Medulla oblongata (tissue), 1 donor: ENCODE measurements around the gene ACADVL.

ENCODE experiments used
- DNase-seq: peaks from one replicate; pipeline ENCODE4 v3.0.0-alpha.2; 2015; ENCODE audit errors: extremely low spot score

The ACADVL gene

DNA sequence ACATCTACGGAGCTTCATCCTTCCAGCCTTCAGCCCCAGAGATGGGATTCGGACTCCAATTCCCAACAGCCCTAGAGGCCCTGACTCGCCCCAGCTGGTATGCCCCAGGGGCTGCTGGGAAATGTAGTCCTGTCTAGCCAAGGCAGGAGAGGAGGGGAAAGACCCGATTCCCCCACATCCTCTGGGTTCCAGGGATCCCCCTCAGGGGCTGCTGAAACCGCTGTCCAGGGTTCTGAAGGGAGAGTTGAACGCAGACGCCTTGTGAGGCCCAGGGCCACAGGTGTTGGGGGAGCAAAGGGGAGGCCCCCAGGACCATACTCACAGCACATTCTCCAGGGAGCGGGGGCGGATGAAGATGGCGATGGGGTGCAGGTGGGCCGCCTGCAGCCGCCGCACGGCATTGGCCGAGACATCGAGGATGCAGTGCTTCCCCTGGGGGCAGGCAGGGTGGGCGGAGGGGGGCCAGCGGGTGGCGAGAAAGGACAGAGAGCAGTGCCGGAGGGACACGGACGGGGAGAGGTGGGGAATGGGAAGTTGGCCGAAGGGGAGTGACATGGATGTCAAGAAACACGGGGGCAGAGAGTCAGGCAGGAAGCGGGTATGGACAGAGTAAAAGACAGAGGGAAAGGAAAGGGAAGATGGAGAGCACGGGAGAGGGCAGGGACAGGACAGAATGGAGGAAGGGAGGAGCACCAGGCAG lies 28.0 kb upstream of the ACADVL start:
- peak; percentile 37 for DNase-seq

DNA sequence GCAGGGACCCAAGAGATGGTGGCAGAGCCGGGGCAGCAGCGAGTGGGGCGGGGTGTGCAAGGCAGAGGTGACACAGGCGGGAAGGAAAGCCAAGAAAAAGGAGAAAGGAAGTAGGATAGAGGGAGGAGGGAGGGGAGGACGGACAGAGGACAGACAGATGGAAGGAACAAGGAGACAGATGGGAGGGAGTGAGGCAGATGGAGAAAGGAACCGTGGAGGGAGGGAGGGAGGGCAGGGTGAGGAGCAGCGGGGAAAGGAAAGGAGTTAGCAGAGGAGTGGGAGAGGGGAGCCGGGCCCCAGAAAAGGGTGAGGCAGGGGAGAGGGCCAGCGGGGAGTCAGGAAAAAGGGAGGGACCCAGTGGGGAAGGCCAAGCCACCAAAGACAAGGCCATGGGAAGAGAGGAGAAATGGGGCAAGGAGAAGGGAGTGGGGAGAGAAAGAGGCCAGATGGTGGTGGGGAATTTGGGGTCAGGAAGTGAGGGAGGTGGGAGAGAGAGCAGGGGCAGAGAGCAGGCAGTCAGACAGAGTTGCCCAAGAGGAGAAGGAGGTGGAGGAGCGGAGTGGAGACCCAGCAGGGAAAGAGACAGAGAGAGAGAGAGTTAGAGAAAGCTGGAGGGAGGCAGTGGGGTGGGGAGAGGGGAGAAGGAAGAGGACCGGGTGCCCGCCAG lies 27.3 kb upstream of the ACADVL start:
- DNase-seq = no peak

DNA sequence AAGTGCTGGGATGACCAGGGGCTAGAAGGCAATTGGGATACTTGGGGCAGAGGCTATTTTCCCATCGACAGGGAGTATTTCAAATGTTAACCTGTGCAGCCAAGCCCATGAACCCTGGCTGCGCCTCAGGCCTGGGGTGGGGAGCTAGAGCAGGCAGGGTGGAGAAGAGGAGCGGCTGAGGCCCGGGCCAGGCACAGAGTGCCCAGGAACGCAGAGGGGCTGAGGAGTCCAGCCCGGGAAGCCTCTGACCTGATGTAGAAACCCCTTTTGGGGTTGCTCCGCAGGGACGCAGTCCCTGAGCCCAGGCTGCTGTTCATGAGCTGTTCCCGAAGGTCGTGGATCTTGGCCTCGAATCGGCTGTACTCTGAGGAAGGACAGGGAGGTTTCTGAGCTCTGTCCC lies 23.8 kb upstream of the ACADVL start:
- no peak for DNase-seq

DNA sequence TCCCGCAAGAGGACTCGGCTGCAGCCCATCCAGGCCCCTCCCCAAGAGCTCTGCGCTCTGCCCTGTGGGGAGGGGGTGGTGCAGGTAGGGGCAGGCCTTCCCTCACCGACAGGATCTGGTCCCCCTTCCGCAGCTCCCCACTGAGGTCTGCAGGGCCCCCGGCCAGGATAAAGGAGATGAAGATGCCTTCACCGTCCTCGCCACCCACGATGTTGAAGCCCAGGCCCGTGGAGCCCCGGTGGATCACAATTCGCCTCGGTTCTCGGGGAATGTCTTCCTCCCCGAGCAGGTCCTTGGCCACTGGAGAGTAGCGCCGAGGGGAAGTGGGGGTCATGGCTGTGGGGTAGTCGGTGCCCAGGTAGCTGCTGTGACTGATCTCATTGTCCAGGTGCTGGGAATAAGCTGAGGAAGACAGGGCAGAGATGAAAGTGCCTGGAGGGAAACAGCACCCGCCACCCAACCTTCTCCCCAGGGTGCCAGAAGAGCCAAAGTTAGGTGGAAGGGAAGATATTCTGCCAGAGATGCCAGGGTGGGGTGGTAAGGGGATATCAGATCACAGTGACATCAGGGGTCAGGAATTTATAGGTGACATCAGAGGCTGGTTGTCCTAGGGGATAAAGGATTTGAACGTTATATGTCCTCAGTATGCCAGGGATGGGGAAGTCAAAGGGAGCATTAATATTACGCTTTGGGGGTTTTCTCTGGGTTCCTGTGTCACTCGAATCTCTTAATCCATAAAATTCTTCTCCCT lies 22.9 kb upstream of the ACADVL start:
- DNase-seq = no peak

DNA sequence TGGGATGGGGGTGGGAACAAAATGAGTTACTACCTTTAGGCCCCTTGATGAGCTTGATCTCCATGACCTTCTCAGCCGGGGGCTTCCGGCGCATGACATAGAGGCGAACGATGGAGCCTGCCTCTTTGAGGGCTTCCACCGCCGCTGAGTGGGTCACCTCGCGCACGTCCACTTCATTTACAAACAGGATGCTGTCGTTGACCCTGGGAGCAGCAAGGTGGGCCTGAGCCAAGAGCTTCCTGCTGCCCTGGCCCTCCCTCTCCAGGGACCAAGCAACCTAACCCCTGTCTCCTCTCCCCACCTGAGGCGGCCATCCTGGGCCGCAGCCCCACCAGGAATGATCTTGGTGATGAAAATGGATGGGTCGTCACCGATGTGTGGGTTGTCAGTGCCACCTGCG lies 16.3 kb upstream of the ACADVL start:
- DNase-seq = no peak

DNA sequence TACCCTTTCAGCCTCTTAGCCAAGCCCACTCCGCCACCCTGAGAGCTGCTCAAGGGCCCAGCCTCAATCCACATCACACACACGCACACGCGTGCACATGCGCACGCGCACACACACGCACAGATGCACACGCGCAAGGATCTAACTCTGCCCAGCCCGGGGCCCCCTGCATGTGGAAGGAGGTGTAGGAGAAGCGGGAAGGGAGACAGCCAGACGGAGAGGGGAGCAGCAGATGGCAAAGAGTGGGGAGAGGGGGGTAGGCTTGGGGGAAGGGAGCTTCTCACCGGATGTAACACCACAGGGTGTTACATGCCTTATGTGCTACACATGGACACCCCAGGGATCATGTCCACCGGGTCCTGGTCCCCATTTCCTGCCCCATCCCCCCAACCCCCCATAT lies 15.4 kb upstream of the ACADVL start:
- no peak for DNase-seq

DNA sequence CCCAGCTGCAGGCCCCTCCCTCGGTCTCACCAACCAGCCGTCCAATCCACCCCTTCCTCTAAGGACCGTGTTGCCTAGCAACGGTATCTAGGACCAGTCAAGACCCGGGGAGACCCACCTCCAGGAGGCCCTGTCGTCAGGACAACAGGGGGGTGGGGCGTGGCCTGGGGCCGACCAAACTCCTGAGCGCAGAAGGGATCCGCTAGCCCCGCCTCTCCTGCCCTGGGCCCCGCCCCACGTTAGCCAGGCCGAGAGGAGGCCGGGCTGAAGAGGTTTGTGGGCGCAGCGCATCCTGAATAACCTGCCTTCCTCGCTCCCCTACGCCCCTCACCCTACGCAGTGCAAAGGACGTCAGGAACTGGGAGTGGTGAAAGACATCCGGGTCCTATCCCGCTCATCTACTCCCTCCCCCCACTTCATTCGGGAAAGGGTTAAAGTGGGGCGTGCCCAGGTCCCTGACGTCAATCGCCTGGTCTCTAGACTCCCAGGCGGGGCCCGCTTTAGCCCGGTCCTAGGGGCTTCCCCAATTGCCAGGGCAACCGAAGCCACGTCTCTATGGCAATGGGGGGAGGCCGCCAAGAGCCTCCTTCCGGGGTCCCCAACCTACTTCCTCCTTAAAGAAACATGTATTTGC lies 14.8 kb upstream of the ACADVL start:
- DNase-seq = peak; percentile 88

DNA sequence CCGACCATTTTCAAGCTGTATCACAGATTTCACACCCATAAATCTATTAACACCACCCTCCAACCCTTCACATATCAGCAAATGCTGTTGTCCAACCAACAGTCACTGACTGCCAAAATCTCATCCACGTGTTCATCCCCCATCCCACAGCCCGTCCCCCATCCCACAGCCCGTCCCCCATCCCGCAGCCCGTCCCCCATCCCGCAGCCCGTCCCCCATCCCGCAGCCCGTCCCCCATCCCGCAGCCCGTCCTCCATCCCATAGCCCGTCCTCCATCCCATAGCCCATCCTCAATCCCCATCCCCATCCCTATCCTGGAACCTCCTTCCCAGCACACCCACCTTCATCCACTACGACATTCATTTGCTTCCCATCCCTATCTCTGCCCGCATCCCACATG lies 14.2 kb upstream of the ACADVL start:
- DNase-seq = no peak

DNA sequence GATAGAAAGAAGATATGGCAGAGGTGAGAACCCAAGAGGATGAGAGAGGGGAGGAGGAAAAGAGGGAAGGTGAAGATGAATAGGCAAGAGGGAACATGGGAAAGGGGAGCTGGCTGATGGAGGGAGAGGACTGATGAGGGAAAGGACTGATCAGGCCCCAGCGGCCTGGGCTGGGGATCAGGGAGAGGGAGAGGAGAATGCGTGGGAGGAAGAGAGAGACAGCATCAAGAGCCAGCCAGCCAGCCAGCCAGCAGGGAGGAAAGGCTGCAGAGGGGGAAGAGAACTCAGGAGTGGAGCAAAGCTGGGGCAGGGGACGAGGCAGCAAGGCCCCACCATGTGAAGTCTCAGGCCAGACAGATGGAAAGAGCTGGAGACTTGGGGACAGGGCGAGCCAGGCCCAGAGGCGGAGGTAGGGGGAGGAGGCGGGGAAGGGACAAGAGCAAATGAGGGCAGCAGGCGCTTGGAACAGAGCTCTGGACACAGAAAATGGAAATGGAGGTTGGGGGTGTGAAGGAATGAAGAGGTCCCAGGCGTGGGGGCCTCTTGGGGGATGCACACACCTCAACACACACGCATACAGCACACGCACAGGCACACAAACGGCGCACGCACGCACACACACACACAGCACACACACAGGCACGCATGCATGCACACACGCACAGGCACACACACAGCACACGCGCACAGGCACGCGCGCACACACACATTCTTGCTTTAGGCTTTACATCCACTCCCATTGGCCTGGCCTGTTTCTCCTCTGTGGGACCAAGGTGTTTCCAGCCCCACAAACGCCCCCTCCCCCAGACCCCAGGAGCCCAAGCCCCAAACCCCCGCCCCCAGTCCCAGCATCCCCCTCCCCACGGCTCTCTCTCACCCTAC lies 12.4 kb upstream of the ACADVL start:
- DNase-seq = no peak

DNA sequence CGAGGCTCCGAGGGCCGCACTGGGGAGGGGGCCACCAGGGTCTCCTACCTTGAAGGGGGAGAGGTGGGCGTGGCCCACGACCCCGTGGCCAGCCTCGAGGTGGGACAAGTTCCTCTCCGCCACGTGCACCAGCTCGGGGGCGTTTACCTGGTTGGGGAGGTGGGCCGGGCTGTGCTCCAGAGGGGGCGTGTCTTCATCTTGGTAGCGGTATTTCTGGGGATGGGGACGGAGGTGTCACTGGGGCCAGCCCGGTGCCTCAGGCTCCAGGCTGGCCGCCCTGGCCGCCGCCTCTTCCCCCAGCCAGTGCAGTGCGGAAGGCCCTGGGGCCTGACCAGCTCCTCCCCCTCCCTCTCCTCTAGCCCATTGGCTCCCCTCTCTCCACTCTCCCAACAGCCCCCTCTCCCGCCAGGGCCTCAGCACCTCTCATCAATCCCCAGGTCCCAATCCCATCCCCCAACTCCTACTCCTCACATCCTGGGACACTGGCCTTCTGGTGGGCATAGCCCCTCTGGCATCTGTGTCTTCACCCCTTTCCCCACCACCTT lies 11.6 kb upstream of the ACADVL start:
- DNase-seq = no peak

DNA sequence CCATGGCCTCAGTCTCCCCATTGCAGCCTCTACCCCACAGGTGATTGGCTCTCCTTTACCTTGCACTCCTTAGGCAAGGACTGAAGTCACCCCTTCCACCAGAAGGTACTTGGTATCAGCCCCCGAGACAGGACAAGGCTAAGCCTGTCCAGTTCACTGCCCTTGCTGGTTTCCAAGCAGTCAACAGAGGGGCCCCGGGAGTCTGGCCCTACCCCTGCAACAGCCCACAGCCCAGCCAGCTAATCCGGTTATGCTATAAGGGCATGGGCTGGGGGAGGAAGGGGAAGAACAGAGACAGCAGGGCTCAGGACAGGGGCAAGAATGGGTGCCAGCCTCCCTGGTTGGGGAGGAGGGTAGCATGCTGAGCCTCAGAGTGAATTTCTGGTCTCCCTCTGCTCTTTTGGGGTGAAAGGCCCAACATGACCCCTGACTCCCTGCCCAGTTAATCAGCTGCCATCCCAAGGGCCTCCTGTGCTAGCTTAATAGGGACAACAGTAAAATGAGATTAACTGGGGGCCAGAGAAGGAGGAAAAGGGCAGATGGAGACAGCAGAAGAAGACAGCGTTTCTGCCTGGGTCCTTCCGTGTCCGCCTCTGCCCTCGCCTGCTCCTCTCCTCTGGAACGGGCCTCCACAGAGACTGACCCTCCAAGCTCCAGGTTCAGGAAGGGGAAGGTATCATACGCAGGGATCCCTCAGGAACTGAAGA lies 10.8 kb upstream of the ACADVL start:
- DNase-seq = no peak

DNA sequence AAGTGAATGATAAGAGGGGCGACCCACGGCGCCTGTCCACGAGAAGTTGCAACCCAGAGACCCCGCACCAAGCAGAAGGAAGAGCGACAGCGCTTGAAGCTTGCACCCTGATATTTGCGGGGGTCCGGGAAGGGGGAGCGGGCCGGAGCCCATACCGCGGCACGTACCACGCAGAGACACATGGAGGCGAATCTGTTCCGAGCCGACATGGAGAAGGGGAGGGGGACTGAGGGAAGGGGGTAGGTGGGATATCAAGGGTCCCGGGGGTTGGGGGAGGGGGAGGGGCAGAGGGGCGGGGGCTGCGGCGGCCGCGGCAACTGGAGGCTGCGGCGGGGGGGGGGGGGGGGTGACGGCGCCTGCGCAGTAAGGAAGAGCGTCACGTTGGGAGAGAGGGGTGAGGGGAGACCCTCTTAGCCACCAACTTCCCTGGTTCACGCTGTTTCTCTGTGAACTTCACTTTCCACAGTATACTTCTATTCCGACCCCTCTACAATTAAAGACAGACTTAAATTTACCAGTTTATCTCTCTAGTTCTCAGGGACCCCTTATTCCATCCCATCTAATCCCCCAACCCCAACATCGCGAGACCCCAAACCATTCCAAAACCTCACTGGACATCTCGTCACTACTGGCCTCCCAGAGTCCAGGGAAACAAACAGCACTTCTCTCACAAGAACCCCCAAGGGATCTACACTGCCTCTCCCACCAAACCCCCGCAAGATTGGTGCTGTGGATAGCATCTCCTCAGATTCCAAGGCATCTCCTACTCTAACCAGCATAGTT lies 8.1 kb upstream of the ACADVL start:
- no peak for DNase-seq

DNA sequence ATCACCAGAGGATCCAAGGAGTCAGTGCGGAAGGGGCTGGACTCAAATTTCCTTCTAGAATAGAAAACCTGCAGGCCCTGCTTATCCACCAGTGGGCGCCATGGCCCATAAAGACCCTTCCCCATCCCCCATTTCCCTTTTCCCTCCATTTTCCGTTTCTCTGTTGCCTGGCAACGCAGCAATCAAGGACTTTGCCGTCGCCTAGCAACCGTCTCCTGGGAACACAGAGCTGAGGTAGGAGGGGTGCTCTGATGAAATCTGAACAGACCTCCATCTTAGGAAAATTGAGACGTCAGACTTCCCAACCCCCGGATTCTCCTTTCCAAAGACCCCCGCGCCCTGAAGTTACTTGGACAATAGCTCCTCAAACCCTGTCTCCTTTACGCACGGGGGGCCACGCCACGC lies 5.8 kb upstream of the ACADVL start:
- peak; percentile 63 for DNase-seq

DNA sequence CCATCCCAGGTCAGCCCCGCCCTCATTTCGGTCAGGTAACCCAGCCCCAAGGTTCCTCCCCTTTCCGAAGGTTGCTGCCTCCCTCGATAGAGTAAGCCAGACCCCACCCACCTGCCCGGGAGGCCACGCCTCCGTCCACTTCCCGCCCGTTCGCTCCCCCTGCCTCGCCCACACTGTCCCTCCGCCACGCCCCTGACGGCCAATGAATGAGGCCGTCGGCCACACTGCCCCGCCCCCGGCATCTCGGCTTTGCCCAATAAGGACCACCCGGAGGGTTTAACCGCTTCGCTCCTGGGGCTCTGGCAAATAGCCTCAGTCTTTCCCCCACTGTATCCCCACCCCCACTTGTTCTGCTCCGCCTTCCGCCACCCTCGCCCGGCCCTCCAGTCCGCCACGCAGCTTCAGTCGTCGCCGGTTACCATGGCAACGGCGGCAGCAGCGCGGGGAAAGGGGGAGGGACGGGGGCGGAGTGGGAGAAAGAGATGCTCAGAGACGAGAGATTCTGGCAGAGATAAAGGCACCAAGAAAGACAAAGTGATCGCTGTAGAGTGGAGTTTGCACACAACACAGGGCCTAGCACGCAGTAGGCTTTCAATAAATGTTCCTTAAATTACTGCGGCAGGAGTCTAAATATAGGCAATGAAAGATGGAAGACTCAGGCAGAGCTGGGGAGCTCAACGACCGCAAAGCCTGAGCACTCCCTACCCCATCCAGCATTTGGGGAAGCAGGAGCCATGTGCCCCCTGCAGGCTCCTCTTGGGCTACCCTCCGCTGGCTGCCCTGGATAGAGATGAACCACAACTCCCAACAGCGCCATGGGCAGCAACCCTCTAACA lies 5.2 kb upstream of the ACADVL start:
- peak; percentile 98 for DNase-seq

DNA sequence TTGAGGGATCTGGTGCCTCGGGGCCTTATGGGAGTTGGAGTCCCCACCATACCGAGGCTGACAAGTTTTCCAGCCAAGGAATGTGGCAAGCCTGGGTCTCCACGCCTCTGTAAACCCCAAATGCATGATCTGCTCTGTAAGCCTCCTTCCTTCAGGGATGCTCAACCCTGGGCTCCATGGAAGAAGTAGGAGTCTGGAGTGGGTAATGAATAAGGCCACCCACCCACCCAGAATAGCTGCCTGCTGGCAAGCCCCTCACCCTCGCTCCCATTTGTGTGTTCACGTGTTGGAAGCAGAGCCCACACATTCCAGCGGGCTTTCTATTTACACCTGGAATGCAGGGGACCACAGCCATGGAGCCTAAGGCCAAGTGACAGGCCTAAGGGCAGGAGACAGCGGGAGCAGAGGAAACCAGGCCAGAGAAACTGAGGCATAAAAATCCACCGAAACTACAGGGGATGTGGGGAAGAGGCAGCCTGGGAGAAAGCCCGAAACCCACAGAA lies 4.6 kb upstream of the ACADVL start:
- DNase-seq = no peak

DNA sequence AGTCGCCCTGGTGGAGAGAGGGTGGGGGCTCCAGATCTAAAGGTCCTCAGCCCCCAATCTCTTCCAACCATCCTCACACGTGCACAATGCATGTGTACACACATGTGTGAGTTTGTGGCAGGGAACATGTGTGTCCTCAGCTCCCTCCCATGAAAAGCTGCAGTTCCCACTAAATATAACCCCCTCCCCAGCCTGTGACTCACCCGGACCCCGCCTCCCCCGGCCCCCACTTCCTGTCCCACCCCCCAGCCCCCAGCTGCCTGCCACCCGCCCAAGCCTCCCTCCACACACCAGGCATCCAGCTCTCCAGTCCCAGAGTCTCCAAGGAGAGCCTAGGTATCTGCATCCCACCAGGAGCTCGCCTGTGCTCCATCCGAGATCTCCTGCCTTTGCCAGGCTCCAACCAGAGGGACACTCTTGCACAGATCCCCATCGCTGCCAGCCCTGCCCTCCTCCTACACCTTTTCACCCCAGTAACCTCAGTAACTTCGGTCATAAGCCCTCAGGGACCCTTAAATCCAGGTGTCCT lies 4.0 kb upstream of the ACADVL start:
- DNase-seq = no peak

DNA sequence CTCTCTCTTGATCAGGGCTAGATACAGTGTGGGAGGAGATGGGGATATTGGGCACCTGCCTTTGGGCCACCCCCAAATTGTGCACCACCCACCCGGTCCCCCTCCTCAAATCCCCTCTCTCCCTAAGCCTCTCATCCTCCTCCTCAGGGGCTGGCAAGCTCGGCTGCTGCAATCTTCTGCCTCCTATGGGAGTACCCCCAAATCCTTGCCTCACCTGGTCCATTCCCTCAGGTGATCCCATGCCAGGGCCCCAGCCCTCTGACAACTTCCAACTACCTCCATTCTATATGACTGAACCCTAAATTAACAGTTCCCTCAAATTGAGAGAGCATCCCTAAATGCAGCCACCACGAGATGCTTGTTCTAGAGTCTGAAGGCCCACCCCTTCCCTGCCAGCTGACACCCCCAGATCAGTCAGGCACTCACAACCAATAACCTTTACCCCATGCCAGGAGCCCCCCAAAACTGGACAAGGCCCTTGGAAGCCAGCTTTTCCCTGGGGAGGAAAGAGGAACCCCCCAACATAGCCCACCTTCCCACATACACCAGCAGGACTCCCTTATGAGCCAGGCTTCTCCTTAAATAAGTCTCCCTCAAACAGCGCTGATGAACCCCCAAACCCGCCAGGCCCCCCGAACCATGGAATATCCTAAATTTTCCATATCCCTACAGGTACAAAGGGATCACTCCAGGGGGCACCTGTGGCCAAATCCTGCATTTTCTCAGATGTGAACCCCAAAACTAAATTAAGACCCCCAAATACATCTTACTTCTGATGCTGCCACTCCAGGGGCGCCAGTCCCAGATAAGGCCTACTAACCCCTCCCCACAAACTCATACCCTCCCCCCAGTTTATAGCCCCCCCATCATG lies 3.3 kb upstream of the ACADVL start:
- DNase-seq = no peak
